CD4-positive, alpha-beta memory T cell (primary cell): ENCODE measurements around the gene TTC1. TPM values are rescaled to one million over a fixed set of nuclear protein-coding genes. Genes with fewer than 3 reads are reported as not detected.

Experiments used
- CTCF ChIA-PET: fragments of 350-600 bp; sonication (Branson Sonifier 250); formaldehyde crosslinking; loops from one replicate; lab custom pipeline; 2021; ENCODE audit warnings: inconsistent platforms; ENCODE audit not compliant: partially characterized antibody; lab: Charles Lee
- POLR2A ChIA-PET: fragments of 350-600 bp; sonication (Branson Sonifier 250); formaldehyde crosslinking; loops from one replicate; lab custom pipeline; 2021; ENCODE audit not compliant: partially characterized antibody; lab: Charles Lee
- DNase-seq, 5 donors: peaks; one replicate each; pipeline versions ENCODE4 v3.0.0 to v3.0.0-alpha.2; 2020 to 2022; ENCODE audit warnings: mixed read lengths in 1 of 5
- H3K27ac ChIP-seq: one replicate; pipeline ENCODE4 v1.7.0; 2013; ENCODE audit warnings: low read depth, low read length
- H3K27me3 ChIP-seq: 2 replicates; pipeline ENCODE4 v1.7.0; 2013; ENCODE audit warnings: mild to moderate bottlenecking, low read length, moderate library complexity; ENCODE audit not compliant: insufficient read depth
- H3K36me3 ChIP-seq: 2 replicates; pipeline ENCODE4 v1.7.0; 2013; ENCODE audit warnings: mild to moderate bottlenecking, low read length, moderate library complexity; ENCODE audit not compliant: insufficient read depth
- H3K4me1 ChIP-seq: 2 replicates; pipeline ENCODE4 v1.7.0; 2013; ENCODE audit warnings: mild to moderate bottlenecking, low read length, moderate library complexity; ENCODE audit not compliant: insufficient read depth
- H3K4me3 ChIP-seq, 2 donors: one replicate each; pipeline ENCODE4 v1.7.0; 2013; ENCODE audit warnings: low read length in 2 of 2, mild to moderate bottlenecking in 1 of 2
- H3K9me3 ChIP-seq, 2 donors: one replicate each; pipeline ENCODE4 v1.7.0; 2013; ENCODE audit warnings: low read length in 2 of 2, control low read depth in 1 of 2; ENCODE audit not compliant: control insufficient read depth in 1 of 2
- H3K27ac Mint-ChIP-seq, 7 donors: one replicate each; pipeline ENCODE4 v1.8.0; 2020 to 2021; ENCODE audit warnings: mixed read lengths in 7 of 7, mild to moderate bottlenecking in 6 of 7, inconsistent platforms in 3 of 7, moderate library complexity in 3 of 7
- H3K27me3 Mint-ChIP-seq, 2 donors: one replicate each; pipeline ENCODE4 v1.8.0; 2020 to 2021; ENCODE audit warnings: mixed read lengths in 2 of 2
- H3K36me3 Mint-ChIP-seq, 2 donors: one replicate each; pipeline ENCODE4 v1.8.0; 2020 to 2021; ENCODE audit warnings: mixed read lengths in 2 of 2, inconsistent platforms in 1 of 2, mild to moderate bottlenecking in 1 of 2
- H3K4me1 Mint-ChIP-seq, 4 donors: one replicate each; pipeline ENCODE4 v1.8.0; 2020 to 2021; ENCODE audit warnings: mixed read lengths in 4 of 4, mild to moderate bottlenecking in 1 of 4
- H3K4me3 Mint-ChIP-seq, 8 donors: one replicate each; pipeline ENCODE4 v1.8.0; 2020 to 2021; ENCODE audit warnings: mixed read lengths in 8 of 8, mild to moderate bottlenecking in 7 of 8, moderate library complexity in 6 of 8, inconsistent platforms in 3 of 8
- H3K9me3 Mint-ChIP-seq, 8 donors: one replicate each; pipeline ENCODE4 v1.8.0; 2020 to 2021; ENCODE audit warnings: mixed read lengths in 8 of 8, mild to moderate bottlenecking in 5 of 8, inconsistent platforms in 3 of 8, moderate library complexity in 1 of 8
- intact Hi-C: fragments of 100-400 bp; cut with micrococcal nuclease; formaldehyde crosslinking; loops from one replicate; pipeline ENCODE4 v1.15.1; 2023
- polyA plus RNA-seq, 2 donors: library from polyadenylated mRNA; unstranded; fragments of 300-500 nt; fragmentation: Illumina TruSeq; gene quantifications; one replicate each; pipeline ENCODE4 v1.2.3, GENCODE V29; 2021
- total RNA-seq, 2 experiments: library from RNA; stranded (reverse); gene quantifications; one replicate each; pipeline ENCODE4 v1.2.3, GENCODE V29; 2021

The TTC1 gene
- total and polyA plus RNA-seq, 4 experiments from 2014 or later = 47.5 to 147 (median 71.7) TPM

DNA sequence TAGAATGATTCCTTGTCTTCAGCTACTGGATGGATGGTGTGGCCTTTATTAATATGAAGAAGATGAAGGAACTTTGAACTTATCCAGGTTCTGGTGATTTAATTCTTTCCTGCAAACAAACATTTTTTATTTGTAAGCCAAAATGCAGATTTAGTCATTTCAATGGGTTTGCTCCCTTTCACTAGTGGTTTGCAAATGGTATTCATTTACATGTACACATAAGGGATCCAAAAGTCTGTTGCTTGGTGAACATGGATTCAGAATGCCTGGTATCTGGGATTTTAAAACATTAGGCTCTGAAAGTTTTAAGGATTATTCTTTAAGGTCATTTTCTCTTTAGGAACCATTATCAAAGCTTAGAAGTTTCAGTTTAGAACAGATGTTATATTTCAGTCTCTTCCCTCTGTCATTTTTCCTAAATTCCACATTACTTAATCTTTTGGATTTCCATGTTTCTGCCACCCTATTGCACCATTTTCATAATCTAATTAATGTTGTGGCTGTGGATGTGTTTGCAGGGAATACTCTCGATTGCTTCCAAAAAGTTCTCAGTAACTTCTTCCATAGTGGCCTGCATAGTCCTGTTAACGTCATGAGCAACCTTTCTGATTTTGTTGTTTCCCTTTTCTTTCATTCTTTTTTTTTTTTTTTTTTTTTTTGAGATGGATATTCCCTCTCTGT lies 10.1 kb downstream of the TTC1 start:
- DNase-seq = no peak
- Histone ChIP-seq H3K4me1 (peaks cover 21% of the 10 kb centered on the region), H3K27me3 (no peaks in the 10 kb centered on the region), H3K36me3 (peaks cover 9% of the 10 kb centered on the region), H3K27ac (no peak overlapping the region), H3K4me3 (no peak overlapping the region), H3K9me3 (no peaks in the 10 kb centered on the region)
- POLR2A ChIA-PET = interaction anchor here (0.9 to 4.3 kb wide), 2 partner anchors 10 to 100 kb away, joined by 3 to 21 read pairs; partner anchors contain the start of genes PWWP2A and TTC1
- Mint-ChIP-seq H3K27me3 (no peaks in the 10 kb centered on the region), H3K27ac (peak overlapping the region in 2 of 7 donors; percentile 33 to 38), H3K9me3 (no peaks in the 10 kb centered on the region), H3K4me1 (peaks cover 20 to 41% (median 25%) of the 10 kb centered on the region in 4 donors), H3K4me3 (no peak overlapping the region), H3K36me3 (peaks cover 18 to 40% of the 10 kb centered on the region in 2 donors)
- intact Hi-C loops = no loop called here
- CTCF ChIA-PET = interaction anchor here (0.6 to 1.8 kb wide), 3 partner anchors 9 to 72 kb away, joined by 3 to 5 read pairs (median 3); partner anchors contain the start of gene TTC1

DNA sequence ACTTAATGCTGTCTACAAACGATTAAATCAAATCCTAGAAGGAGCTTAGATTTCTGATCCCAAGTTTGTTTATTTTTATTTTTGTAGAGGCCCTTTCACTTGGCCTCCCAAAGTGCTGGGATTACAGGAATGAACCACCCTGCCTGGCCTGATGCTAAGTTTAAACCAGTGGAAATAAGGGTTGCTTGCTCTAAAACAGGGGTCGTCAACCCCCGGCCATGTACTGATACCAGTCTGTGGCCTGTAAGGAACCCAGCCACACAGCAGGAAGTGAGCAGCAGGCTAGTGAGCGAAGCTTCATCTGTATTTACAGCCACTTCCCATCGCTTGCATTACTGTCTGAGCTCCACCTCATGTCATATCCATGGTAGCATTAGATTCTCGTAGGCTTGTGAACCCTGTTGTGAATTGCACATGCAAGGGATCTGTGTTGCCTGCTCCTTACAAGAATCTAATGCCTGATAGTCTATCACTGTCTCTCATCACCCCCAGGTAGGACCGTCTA lies 11.4 kb downstream of the TTC1 start:
- Mint-ChIP-seq H3K27me3 (no peaks in the 10 kb centered on the region), H3K27ac (peak overlapping the region; percentile 22 to 87 (median 70)), H3K4me1 (peaks cover 20 to 39% (median 24%) of the 10 kb centered on the region in 4 donors), H3K9me3 (no peaks in the 10 kb centered on the region), H3K4me3 (peak overlapping the region in 3 of 8 donors; percentile 24 to 61 (median 44)), H3K36me3 (peaks cover 14 to 34% of the 10 kb centered on the region in 2 donors)
- Histone ChIP-seq H3K27me3 (no peaks in the 10 kb centered on the region), H3K36me3 (peaks cover 9% of the 10 kb centered on the region), H3K9me3 (no peaks in the 10 kb centered on the region), H3K4me1 (peaks cover 21% of the 10 kb centered on the region), H3K27ac (no peak overlapping the region), H3K4me3 (no peak overlapping the region)
- DNase-seq = no peak
- POLR2A ChIA-PET = interaction anchor here (2.1 to 4.3 kb wide), 2 partner anchors 11 to 98 kb away, joined by 5 to 21 read pairs; partner anchors contain the start of genes PWWP2A and TTC1
- CTCF ChIA-PET = interaction anchor here (0.7 to 8.0 kb wide), 7 partner anchors 10 to 608 kb away, joined by 3 to 179 read pairs (median 4); partner anchors contain the start of gene TTC1
- intact Hi-C loops = no loop called here

DNA sequence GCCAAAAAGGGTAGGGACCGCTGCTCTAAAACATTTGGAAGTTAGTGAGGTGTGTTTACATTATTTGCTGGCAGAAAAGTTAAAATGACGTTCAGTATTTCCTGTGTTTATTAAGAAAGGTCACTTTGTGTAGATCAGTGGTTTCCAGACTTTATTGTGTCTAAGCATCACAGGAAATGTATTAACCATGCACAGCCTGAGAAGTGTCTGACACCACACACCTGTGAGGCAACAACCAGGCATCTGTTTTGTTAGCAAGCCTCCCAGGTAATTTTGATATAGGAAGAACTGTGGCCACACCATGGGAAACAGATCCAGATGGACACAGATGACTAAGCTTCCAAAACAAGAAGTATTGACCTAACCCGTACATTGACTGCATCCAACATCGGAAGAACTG lies 12.0 kb downstream of the TTC1 start:
- H3K27me3 ChIP-seq = no peaks in the 10 kb centered on the region
- H3K36me3 ChIP-seq = peaks cover 4% of the 10 kb centered on the region
- no peaks in the 10 kb centered on the region for H3K9me3 ChIP-seq
- peaks cover 21% of the 10 kb centered on the region for H3K4me1 ChIP-seq
- intact Hi-C loops = loop anchor here (1.0 kb wide), 2 partner anchors 12 to 370 kb away; partner anchors contain the start of gene TTC1
- CTCF ChIA-PET = interaction anchor here (0.6 to 8.0 kb wide), 20 partner anchors 8 to 814 kb away, joined by 3 to 179 read pairs (median 9); partner anchors contain the start of genes PWWP2A and TTC1
- Mint-ChIP-seq H3K4me1 (peaks cover 20 to 39% (median 27%) of the 10 kb centered on the region in 4 donors), H3K36me3 (peaks cover 9 to 32% of the 10 kb centered on the region in 2 donors), H3K27me3 (no peaks in the 10 kb centered on the region), H3K9me3 (no peaks in the 10 kb centered on the region), H3K4me3 (peak overlapping the region in 3 of 8 donors; percentile 8 to 47 (median 32)), H3K27ac (peak overlapping the region in 6 of 7 donors; percentile 48 to 91 (median 72))
- H3K27ac ChIP-seq = no peak overlapping the region
- POLR2A ChIA-PET = interaction anchor here (1.3 to 4.3 kb wide), 3 partner anchors 11 to 324 kb away, joined by 5 to 21 read pairs (median 5); partner anchors contain the start of genes PWWP2A and TTC1
- peak in 1 of 5 donors; percentile 20 for DNase-seq
- no peak overlapping the region for H3K4me3 ChIP-seq

DNA sequence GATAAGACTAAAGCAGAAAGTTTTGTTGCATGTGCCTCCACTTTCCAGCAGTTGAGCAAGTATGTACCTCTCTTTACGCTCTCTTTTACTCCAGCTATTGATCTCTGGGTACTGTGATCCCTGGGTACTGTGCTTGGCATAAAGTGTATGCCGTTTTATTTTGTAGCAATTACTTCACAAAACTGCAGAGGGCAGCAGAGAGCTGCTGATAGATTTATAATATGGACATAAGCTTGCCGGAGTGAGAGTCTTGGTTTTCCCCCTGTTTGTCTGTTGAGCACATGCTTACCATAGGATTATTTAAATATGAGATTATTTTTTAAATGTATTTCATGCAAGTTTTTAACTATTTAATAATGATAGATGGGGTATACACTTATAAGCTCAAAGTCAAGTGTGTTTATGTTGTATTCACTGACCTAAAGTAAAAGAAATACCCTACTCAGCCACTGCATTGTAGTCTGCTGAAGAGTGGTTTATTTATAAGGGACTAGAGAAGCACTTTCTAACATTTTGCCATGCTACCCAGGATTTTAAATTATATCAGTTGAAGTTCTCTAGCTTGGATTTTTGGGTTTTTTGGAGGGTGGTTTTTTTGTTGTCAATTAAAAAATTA lies 13.0 kb downstream of the TTC1 start:
- POLR2A ChIA-PET = interaction anchor here (1.0 to 4.3 kb wide), 4 partner anchors 12 to 323 kb away, joined by 3 to 21 read pairs (median 5); partner anchors contain the start of genes PWWP2A and TTC1
- CTCF ChIA-PET = interaction anchor here (0.6 to 8.0 kb wide), 45 partner anchors 9 to 832 kb away, joined by 3 to 179 read pairs (median 6); partner anchors contain the start of genes PWWP2A and TTC1
- H3K9me3 Mint-ChIP-seq = no peaks in the 10 kb centered on the region
- H3K27ac Mint-ChIP-seq = peak overlapping the region; percentile 39 to 95 (median 85)
- Histone ChIP-seq H3K4me3 (no peak overlapping the region), H3K27ac (no peak overlapping the region), H3K4me1 (peaks cover 21% of the 10 kb centered on the region), H3K9me3 (no peaks in the 10 kb centered on the region), H3K27me3 (no peaks in the 10 kb centered on the region), H3K36me3 (peaks cover under 1% of the 10 kb centered on the region)
- H3K4me3 Mint-ChIP-seq = peak overlapping the region in 5 of 8 donors; percentile 5 to 76 (median 55)
- peaks cover 9 to 37% of the 10 kb centered on the region in 2 donors for H3K36me3 Mint-ChIP-seq
- intact Hi-C loops = loop anchor here (1.0 to 2.0 kb wide), 4 partner anchors 13 to 369 kb away; partner anchors contain the start of gene TTC1
- peaks cover 20 to 40% (median 30%) of the 10 kb centered on the region in 4 donors for H3K4me1 Mint-ChIP-seq
- peak; percentile 58 to 70 (median 67) for DNase-seq
- no peaks in the 10 kb centered on the region for H3K27me3 Mint-ChIP-seq

DNA sequence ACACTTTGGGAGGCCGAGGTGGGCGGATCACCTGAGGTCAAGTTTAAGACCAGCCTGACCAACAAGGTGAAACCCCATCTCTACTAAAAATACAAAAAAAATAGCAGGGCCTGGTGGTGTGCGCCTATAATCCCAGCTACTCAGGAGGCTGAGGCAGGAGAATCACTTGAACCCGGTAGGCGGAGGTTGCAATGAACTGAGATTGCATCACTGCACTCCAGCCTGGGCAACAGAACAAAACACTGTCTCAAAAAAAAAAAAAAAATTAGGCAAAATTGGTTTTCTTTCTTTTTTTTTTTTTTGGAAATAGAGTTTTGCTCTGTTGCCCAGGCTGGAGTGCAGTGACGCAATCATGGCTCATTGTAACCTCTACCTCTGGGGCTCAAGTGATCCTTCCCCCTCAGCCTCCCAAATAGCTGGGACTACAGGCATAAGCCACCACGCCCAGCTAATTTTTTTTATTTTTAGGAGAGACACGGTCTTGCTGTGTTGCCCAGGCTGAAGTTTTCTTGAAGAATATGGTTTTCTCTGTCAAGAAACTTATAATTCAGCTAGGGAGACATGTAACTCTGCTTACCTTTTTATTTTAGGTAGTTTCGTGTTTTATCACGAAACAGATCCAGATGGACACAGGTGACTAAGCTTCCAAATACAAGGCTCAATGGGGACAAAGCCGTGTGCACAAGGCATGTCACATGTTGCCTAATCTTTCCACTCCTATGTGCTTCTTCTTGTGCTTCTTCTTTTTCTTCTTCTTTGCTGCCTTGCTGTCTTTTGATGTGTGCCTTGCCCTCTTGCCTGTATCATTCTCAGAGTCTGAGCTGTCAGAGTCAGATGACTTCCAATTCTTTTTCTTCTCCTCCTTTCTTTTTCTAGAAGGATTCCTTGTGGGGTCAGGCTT lies 14.3 kb downstream of the TTC1 start:
- H3K27me3 Mint-ChIP-seq = no peaks in the 10 kb centered on the region
- Histone ChIP-seq H3K4me3 (no peak overlapping the region), H3K27me3 (no peaks in the 10 kb centered on the region), H3K27ac (no peak overlapping the region), H3K36me3 (no peaks in the 10 kb centered on the region), H3K4me1 (peaks cover 21% of the 10 kb centered on the region), H3K9me3 (no peaks in the 10 kb centered on the region)
- peaks cover 19 to 46% (median 34%) of the 10 kb centered on the region in 4 donors for H3K4me1 Mint-ChIP-seq
- ChIA-PET POLR2A (interaction anchor here (4.3 kb wide), 1 partner anchor 14 kb away, joined by 21 read pairs; the partner anchor contains the start of gene TTC1), CTCF (interaction anchor here (0.7 to 8.0 kb wide), 8 partner anchors 11 to 366 kb away, joined by 4 to 179 read pairs (median 10); partner anchors contain the start of gene TTC1)
- no peaks in the 10 kb centered on the region for H3K9me3 Mint-ChIP-seq
- no peak overlapping the region for H3K4me3 Mint-ChIP-seq
- intact Hi-C loops = loop anchor here (2.0 kb wide), 1 partner anchor 176 kb away; no protein-coding TSS in a partner anchor
- peak overlapping the region in 2 of 7 donors; percentile 46 to 57 for H3K27ac Mint-ChIP-seq
- peaks cover 6 to 30% of the 10 kb centered on the region in 2 donors for H3K36me3 Mint-ChIP-seq
- DNase-seq = no peak
